Activated T-cell treated with anti-CD3 and anti-CD28 coated beads, Interleukin-2, amount 50 U/mL, for 72 hours (primary cell): ENCODE results near the gene PPARD. TPM values are rescaled to one million over a fixed set of nuclear protein-coding genes. Genes with fewer than 3 reads are reported as not detected.
A peak's percentile ranks its signal among the peaks of the same experiment; 100 is the strongest.
"Not testable (repeated sequence)": the region's sequence is repeated elsewhere in the genome, so short reads cannot be mapped to it uniquely, and the experiment has no call there.

Source experiments
- ATAC-seq, 2 donors: fragments of 150-1000 bp; cut with Tn5 transposase; replicated peaks in 1 of 2; 2 replicates each; pipeline ENCODE4 v1.10.0; 2021; ENCODE audit warnings: moderate library complexity in 2 of 2, mild to moderate bottlenecking in 1 of 2
- DNase-seq, 2 donors: peaks; one replicate each; pipeline ENCODE4 v3.0.0; 2021 to 2022; ENCODE audit warnings: mixed read lengths in 1 of 2
- H3K27ac Mint-ChIP-seq: one replicate; pipeline ENCODE4 v1.8.0; 2022; ENCODE audit warnings: mild to moderate bottlenecking, moderate library complexity, mixed read lengths
- H3K27me3 Mint-ChIP-seq: one replicate; pipeline ENCODE4 v1.8.0; 2022; ENCODE audit warnings: low read depth, mixed read lengths
- H3K36me3 Mint-ChIP-seq, 2 donors: one replicate each; pipeline ENCODE4 v1.8.0; 2022; ENCODE audit warnings: mixed read lengths in 2 of 2, mild to moderate bottlenecking in 1 of 2; ENCODE audit not compliant: insufficient read depth in 2 of 2
- H3K4me1 Mint-ChIP-seq: one replicate; pipeline ENCODE4 v1.8.0; 2022; ENCODE audit warnings: low read depth, mixed read lengths
- H3K4me3 Mint-ChIP-seq, 2 donors: one replicate each; pipeline ENCODE4 v1.8.0; 2022; ENCODE audit warnings: mild to moderate bottlenecking in 2 of 2, mixed read lengths in 2 of 2, moderate library complexity in 2 of 2
- H3K9me3 Mint-ChIP-seq, 2 donors: one replicate each; pipeline ENCODE4 v1.8.0; 2022; ENCODE audit warnings: mixed read lengths in 2 of 2
- total RNA-seq, 2 donors: library from RNA; stranded (reverse); gene quantifications; one replicate each; pipeline ENCODE4 v1.2.3, GENCODE V29; 2022

PPARD gene
- total RNA-seq, 2 donors from 2014 or later = 24.1 to 27.9 TPM

DNA sequence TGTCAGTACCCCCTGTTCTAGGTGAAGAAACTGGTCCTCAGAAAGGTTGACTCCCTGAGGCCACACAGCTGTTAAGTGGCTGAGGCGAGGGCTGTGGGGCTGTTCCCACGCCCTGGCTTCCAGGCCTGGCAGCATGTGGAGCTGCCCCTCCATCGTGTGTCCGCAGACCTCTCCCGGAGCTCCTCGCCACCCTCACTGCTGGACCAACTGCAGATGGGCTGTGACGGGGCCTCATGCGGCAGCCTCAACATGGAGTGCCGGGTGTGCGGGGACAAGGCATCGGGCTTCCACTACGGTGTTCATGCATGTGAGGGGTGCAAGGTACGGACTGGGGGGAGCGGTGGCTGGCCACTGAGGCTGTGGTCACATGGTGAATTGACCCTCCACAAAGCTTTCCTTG, 77.6 kb downstream of the PPARD start:
- DNase-seq = no peak
- peaks cover 30% of the 10 kb centered on the region for H3K4me1 Mint-ChIP-seq
- no peak overlapping the region for H3K4me3 Mint-ChIP-seq
- H3K36me3 Mint-ChIP-seq = peaks cover 6 to 9% of the 10 kb centered on the region in 2 donors
- no peak for ATAC-seq
- no peaks in the 10 kb centered on the region for H3K27me3 Mint-ChIP-seq
- no peak overlapping the region for H3K27ac Mint-ChIP-seq
- no peaks in the 10 kb centered on the region for H3K9me3 Mint-ChIP-seq

DNA sequence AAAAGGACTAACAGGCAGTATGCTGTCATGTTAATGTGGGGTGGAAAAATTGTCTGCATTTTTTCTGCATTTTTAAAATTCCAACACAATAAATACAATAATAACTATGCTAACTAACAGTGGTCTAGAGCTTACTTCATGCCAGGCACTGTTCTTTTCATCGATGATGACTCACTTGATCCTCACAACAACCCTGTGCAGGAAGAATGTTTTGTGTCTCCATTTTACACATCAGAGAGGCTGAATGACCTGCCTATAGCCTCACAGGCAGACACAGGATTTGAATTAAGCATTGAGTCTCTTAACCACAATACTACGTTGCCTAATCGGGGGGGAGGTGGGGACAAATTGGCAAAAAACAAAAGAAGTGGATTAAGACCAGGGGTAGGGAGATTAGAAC, 82.9 kb downstream of the PPARD start:
- Mint-ChIP-seq H3K36me3 (peaks cover 10 to 15% of the 10 kb centered on the region in 2 donors), H3K9me3 (peaks cover 3 to 12% of the 10 kb centered on the region in 2 donors), H3K27ac (no peak overlapping the region), H3K27me3 (no peaks in the 10 kb centered on the region), H3K4me1 (no peaks in the 10 kb centered on the region), H3K4me3 (no peak overlapping the region)
- no peak for ATAC-seq
- DNase-seq = no peak

DNA sequence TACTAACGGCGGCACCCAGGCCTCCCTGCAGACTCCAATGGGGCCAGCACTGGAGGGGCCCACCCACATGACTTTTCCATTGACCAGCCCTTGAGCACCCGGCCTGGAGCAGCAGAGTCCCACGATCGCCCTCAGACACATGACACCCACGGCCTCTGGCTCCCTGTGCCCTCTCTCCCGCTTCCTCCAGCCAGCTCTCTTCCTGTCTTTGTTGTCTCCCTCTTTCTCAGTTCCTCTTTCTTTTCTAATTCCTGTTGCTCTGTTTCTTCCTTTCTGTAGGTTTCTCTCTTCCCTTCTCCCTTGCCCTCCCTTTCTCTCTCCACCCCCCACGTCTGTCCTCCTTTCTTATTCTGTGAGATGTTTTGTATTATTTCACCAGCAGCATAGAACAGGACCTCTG, 83.7 kb downstream of the PPARD start:
- no peak for ATAC-seq
- Mint-ChIP-seq H3K4me1 (no peaks in the 10 kb centered on the region), H3K27ac (peak overlapping the region; percentile 8), H3K27me3 (no peaks in the 10 kb centered on the region), H3K4me3 (no peak overlapping the region), H3K9me3 (peaks cover 3 to 12% of the 10 kb centered on the region in 2 donors), H3K36me3 (peaks cover 7 to 15% of the 10 kb centered on the region in 2 donors)
- DNase-seq = no peak

DNA sequence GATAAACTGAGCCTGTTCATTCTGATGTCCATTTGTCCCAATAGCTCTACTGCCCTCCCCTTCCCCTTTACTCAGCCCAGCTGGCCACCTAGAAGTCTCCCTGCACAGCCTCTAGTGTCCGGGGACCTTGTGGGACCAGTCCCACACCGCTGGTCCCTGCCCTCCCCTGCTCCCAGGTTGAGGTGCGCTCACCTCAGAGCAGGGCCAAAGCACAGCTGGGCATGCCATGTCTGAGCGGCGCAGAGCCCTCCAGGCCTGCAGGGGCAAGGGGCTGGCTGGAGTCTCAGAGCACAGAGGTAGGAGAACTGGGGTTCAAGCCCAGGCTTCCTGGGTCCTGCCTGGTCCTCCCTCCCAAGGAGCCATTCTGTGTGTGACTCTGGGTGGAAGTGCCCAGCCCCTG, 85.1 kb downstream of the PPARD start:
- peaks cover 3 to 12% of the 10 kb centered on the region in 2 donors for H3K9me3 Mint-ChIP-seq
- H3K36me3 Mint-ChIP-seq = peaks cover 7 to 15% of the 10 kb centered on the region in 2 donors
- H3K27me3 Mint-ChIP-seq = no peaks in the 10 kb centered on the region
- no peak overlapping the region for H3K27ac Mint-ChIP-seq
- H3K4me3 Mint-ChIP-seq = no peak overlapping the region
- ATAC-seq (no peak), DNase-seq (no peak)
- no peaks in the 10 kb centered on the region for H3K4me1 Mint-ChIP-seq

DNA sequence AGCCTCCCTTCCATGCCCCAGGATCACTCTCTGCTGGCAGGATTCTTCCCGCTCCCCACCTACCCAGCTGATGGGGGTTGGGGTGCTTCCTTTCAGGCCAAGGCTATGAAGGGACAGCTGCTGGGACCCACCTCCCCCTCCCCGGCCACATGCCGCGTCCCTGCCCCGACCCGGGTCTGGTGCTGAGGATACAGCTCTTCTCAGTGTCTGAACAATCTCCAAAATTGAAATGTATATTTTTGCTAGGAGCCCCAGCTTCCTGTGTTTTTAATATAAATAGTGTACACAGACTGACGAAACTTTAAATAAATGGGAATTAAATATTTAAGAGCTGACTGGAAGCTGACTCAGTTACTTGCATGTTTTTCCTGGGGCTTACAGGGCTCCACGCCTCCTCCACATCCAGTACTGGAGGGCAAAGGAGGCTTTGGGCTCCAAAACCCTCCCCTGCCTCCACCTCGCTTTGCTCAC, 85.5 kb downstream of the PPARD start:
- Mint-ChIP-seq H3K36me3 (peaks cover 6 to 14% of the 10 kb centered on the region in 2 donors), H3K9me3 (peaks cover 3 to 12% of the 10 kb centered on the region in 2 donors), H3K4me1 (no peaks in the 10 kb centered on the region), H3K4me3 (no peak overlapping the region), H3K27me3 (no peaks in the 10 kb centered on the region), H3K27ac (no peak overlapping the region)
- no peak for DNase-seq
- no peak for ATAC-seq

DNA sequence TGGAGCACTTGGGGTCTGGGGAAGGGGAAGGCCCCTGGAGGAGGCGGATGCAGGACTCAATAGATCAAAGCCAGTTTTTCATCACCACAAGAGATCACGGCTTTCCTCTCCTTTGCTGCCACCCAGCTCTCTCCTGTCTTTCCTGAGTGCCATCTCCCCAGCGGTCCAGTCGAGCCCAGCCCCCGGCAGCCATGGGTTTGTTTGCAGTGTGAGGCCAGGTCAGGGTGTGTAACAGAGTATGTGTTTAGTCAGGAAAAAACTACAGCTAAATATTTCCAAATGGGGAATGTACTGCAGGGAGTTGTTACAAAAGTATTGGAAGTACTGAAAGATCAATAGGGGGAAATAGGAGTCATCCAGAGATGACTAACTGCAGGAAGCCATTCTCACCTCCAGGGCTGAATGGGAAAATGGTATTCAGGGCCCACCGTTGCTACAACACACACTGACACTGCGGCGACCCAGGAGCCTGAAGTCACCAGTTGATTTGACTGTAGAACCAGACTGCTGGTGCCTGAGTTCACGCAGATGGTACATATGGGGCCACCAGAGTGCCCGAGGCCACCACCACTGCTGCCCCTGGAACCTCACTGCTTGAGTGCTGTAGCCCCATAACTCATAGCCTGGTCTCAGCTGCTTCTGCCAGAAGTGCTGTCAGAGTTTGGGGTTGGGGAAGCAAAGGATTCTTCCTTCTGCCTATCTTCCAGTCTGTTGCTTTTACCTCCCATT, 86.2 kb downstream of the PPARD start:
- ATAC-seq (no peak), DNase-seq (no peak)

DNA sequence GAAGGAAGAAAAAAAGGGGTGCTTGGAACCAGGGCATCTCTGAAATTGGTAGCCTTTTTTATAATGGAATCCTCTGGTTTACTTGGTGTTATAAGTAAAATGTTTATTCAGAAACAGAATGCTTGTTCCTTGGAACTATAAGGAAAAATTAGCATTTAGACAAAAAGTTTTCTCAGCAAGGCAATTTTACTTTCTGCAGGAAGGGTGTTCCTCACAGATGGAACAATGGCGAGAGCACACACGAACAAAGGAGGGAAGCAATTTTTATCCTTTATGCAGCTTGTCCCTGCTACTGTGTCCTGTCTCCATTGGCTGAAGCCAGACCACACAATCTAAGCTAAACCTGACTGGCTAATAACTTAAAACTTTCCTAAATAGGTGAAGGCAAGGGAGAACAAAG, 87.1 kb downstream of the PPARD start:
- H3K27me3 Mint-ChIP-seq = no peaks in the 10 kb centered on the region
- no peak for ATAC-seq
- DNase-seq = no peak
- H3K36me3 Mint-ChIP-seq = peaks cover 6 to 14% of the 10 kb centered on the region in 2 donors
- no peak overlapping the region for H3K4me3 Mint-ChIP-seq
- no peaks in the 10 kb centered on the region for H3K4me1 Mint-ChIP-seq
- H3K27ac Mint-ChIP-seq = no peak overlapping the region
- peaks cover 3 to 12% of the 10 kb centered on the region in 2 donors for H3K9me3 Mint-ChIP-seq

More for the DNA sequence above, 86.2 kb downstream of the PPARD start:
- no peak overlapping the region for H3K4me3 Mint-ChIP-seq
- H3K27ac Mint-ChIP-seq = no peak overlapping the region
- peaks cover 3 to 12% of the 10 kb centered on the region in 2 donors for H3K9me3 Mint-ChIP-seq
- peaks cover 6 to 14% of the 10 kb centered on the region in 2 donors for H3K36me3 Mint-ChIP-seq
- H3K27me3 Mint-ChIP-seq = no peaks in the 10 kb centered on the region
- H3K4me1 Mint-ChIP-seq = no peaks in the 10 kb centered on the region

DNA sequence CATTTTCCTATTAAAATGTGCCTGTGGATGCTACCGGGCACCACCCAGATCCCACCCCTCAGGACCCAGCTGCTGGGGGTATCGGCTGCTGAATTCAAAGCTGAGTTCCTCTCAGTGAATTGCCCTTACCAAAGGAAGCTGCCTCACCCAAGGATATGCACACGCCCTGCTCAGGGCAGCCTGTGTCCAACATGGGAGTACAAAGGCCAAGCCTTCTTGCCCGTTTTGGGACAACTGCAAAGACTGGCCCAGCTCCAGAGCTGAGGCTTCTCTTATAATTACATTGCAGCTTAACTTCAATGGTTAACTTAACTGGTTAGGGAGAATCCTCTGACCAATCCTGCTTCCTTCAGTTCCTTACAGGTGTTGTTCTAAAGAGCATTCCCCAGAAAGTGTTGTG, 89.9 kb downstream of the PPARD start:
- Mint-ChIP-seq H3K4me3 (no peak overlapping the region), H3K27me3 (no peaks in the 10 kb centered on the region), H3K9me3 (peaks cover 3 to 12% of the 10 kb centered on the region in 2 donors), H3K4me1 (no peaks in the 10 kb centered on the region), H3K36me3 (peaks cover 2 to 12% of the 10 kb centered on the region in 2 donors), H3K27ac (no peak overlapping the region)
- no peak for ATAC-seq
- DNase-seq = no peak

DNA sequence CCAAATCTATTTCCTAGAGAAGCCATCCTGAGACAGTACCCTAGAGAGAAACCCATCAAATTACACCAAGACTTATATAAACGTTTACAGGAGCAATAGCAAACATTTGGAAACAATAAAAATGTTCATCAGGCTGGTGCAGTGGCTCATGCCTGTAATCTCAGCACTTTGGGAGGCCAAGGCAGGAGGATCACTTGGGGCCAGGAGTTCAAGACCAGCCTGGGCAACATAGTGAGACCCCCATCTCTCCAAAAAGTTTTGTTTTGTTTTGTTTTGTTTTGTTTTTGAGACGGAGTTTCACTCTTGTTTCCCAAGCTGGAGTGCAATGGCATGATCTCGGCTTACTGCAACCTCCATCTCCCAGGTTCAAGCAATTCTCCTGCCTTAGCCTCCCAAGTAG, 90.3 kb downstream of the PPARD start:
- not testable (repeated sequence) for H3K4me1 Mint-ChIP-seq, ATAC-seq, H3K27ac Mint-ChIP-seq, H3K4me3 Mint-ChIP-seq, DNase-seq, H3K27me3 Mint-ChIP-seq
- H3K36me3 Mint-ChIP-seq = peaks cover 2 to 12% of the 10 kb centered on the region in 2 donors
- H3K9me3 Mint-ChIP-seq = peaks cover 3 to 12% of the 10 kb centered on the region in 2 donors

DNA sequence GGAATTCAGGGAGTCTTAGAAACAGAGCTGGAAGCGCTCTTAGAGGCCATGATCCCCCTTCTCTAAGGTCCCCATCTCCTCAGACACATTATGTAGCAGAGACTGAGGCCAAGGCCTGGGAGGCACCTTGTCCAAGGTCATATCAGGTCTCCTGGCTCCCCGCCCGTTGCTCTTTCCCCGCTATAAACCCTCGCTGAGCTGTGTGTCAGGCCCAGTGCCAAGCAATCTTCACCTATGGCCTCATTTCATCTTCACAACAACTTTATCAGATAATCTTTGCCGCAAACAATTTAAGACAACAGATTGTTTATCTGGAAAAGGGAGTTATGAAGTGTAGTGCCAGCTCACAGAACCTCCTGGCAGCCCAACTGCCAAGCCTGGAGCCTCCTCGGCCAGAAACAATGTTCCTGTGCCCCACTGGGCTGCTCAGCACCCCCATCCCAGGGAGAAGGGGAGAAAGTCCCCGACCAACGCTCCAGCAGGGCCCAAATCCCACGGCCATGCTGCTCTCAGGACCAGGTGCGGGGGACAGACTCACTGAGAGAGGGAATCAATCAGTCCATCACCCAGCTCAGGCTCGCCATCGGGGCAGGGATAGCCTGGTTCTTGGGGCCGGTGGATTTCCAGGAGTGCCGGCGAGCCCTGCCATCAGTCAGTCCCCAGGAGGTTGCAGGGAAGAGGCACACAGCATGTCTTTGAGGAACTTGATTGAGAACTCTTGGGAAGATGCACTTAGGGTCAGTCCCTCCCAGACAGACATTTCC, 92.9 kb downstream of the PPARD start:
- no peak overlapping the region for H3K4me3 Mint-ChIP-seq
- H3K27ac Mint-ChIP-seq = no peak overlapping the region
- H3K4me1 Mint-ChIP-seq = no peaks in the 10 kb centered on the region
- H3K36me3 Mint-ChIP-seq = no peaks in the 10 kb centered on the region
- no peaks in the 10 kb centered on the region for H3K27me3 Mint-ChIP-seq
- no peaks in the 10 kb centered on the region for H3K9me3 Mint-ChIP-seq
- ATAC-seq (peak in 1 of 2 donors; percentile 17), DNase-seq (no peak)

DNA sequence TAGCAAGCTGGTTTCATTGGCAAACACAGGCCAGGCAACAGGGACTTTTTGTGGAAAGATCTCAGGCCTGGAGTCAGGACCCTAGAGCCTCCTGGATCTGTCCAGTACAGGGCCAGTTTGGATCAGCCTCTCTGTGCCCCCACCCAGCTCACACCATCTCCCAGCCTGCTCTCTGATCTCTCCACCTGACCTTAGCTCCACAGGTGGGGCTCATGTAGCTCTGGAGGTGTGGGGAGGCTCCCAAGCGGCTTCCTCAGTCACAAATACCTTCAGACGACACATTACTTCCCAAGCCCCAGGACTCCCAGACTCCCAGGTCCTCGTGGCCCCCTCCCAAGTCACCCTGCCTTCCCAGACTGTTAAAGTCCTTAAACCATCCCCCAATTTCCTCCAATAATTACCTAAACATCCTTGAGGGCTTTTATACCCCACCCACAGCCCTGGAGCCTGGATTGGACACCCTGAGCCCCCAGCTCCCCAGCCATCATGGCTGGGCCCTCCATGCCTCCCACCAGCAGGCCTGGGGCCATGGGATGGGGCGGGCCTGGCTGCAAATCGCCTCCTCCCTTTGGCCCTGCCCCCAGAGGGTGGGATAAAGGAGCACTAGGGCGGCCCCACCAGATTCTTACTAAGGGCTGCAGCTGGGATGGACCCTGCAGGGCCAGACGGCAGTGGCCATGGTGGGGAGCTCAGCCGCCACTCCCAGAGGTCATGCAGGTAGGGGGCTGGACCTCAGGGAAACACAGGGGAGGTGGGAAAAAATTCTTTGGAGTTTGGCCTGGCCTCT, 93.9 kb downstream of the PPARD start:
- no peak overlapping the region for H3K4me3 Mint-ChIP-seq
- no peak overlapping the region for H3K27ac Mint-ChIP-seq
- H3K36me3 Mint-ChIP-seq = no peaks in the 10 kb centered on the region
- H3K27me3 Mint-ChIP-seq = no peaks in the 10 kb centered on the region
- ATAC-seq = peak in 1 of 2 donors; percentile 11
- no peaks in the 10 kb centered on the region for H3K4me1 Mint-ChIP-seq
- no peaks in the 10 kb centered on the region for H3K9me3 Mint-ChIP-seq
- DNase-seq = no peak

DNA sequence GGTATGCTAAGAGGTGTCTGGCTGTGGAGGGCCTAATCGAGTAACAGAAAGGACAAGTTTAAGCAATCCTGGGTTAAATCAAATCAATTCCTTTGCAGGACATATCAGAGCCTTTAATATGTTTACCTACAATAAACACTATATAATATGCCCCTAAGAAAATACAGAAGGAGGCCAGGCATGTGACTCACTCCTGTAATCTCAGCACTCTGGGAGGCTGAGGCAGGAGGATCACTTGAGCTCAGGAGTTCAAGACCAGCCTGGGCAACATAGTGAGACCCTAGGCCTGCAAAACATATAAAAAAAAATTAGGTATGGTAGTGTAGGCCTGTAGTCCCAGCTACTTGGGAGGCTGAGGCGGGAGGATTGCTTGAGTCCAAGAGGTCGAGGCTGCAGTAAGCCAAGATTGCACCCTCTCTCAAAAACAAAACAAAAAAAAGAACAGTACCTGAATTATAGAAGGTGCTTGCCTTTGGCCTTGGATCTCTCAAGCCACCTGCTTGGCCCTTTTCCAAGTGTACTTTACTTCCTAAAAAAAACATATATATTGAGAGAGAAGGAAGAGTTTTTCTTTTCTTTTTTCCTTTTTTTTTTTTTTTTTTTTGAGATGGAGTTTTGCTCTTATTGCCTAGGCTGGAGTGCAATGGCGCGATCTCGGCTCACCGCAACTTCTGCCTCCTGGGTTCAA, 96.2 kb downstream of the PPARD start:
- H3K36me3 Mint-ChIP-seq, ATAC-seq, H3K4me3 Mint-ChIP-seq, H3K9me3 Mint-ChIP-seq, H3K27me3 Mint-ChIP-seq, DNase-seq, H3K27ac Mint-ChIP-seq, H3K4me1 Mint-ChIP-seq: not testable (repeated sequence)
